NCI-H1694 treated with DMSO at 0.1 percent for 48 hours (cell line): ENCODE results near the gene HCAR1.
"Not testable (repeated sequence)": the region's sequence is repeated elsewhere in the genome, so short reads cannot be mapped to it uniquely, and the experiment has no call there.

Experiments
- DNase-seq: peaks from one replicate; lab custom pipeline; 2025; lab: John Stamatoyannopoulos, UW

The HCAR1 gene

DNA sequence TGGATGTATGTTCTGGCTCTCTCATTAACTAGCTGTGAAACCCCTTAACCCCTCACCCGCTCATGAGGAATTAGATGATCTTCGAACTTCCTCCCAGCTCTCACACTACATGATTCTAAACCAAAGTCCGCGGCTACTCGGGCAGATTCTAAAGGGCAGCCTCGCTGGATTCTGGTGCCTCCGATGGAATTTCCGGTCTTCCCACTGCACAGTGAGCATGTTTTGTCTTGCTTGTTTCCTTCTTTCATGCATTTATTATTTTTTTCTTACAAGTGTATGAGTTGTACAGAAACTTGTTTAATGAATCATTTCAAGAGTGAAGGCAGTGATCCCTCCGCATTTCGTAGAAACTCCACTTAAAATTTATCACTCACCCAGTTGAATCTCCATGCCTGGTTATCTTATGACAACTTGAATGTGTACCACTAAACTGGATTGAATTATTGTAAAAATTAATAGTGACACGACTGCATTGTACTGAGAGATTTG lies 9.5 kb downstream of the HCAR1 start:
- no peak for DNase-seq

DNA sequence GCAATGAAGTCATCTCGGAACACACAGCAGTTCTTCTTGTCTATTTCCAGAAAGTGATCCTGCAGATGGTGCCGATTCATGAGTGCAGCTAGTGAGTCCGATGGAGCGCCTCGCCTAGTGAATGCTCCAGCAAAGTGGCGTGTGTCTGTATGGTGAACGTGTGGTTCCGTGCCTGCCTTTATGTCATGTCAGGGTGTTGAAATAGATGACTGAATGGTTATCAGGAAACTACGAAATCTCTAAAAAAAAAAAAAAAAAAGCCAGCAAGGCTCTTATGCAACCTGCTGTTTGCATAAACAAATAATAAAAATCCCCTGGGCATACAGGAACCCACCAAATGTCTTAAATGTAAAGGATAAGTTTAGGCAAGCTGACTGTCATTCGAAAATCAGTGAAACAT lies 14.0 kb downstream of the HCAR1 start, which contains the start of gene HCAR3:
Gene HCAR3 (minus strand): TSS at position 154 of the 400 bp plus-strand sequence. CDS start 74 bp downstream, at position 80.
- peak; percentile 76 for DNase-seq

DNA sequence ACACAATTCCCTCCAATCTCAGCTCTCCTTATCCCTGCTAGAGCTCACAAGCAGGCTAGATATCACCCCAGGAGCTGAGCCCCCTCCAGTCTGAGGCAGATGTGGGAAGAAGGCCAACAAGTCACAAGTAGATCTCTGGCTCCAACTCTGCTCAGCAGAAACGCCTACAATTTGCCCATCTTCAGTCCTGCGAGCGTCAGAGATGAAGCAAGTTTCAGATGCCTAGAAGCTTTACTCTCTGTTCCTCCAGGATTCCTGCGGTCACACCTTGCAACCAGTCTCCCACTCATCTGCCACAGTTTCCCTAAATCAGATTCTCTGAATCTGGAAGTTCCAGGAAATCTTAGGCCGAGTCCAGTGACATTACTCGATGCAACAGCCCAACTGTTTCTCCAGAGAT lies 15.4 kb downstream of the HCAR1 start:
- not testable (repeated sequence) for DNase-seq

DNA sequence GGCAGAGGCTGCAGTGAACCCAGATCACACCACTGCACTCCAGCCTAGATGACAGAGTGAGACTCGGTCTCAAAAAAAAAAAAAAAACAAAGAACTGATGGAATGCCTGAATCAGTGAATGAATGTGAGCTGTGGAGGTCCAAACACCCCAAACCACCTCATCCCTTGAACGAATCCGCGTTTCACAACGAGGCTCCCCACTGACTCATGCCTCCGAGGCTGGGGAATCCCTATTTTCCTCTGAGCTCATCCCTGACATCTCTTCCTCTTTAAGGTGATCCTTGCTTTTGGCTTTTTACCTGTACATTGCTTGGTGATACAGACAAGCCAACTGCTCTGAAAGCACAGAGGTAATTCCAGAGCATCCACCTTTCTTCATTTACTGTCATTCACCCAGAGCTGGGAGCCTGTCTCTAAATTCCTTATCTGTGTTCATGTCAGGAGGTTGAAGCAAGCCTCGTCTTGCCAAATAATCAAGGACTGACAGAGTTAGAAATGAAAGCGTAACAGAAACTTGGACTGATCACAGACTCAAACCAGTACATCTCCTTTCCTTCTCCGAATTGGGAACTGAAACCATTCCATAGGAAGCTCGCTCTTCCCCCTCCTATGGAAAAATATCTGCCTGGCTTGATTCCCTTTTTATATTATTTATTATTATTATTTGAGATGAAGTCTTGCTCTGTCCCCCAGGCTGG lies 17.0 kb downstream of the HCAR1 start:
- not testable (repeated sequence) for DNase-seq

DNA sequence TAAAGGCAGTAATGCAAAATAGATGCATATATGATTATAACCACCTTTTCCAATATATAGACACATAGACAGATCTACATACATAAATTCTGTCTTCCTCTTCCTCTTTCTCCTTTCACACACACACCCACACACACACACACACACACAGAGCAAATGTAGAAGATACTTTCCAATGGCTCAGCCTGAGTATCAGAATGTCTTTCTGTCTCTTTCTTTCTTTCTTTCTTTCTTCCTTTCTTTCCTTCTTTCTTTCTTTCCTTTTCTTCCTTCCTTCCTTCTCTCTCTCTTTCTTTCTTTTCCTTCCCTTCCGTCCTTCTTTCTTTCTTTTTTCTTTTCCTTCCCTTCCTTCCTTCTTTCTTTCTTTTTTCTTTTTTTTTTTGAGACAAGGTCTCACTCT lies 19.4 kb downstream of the HCAR1 start:
- DNase-seq, result not testable (repeated sequence)

DNA sequence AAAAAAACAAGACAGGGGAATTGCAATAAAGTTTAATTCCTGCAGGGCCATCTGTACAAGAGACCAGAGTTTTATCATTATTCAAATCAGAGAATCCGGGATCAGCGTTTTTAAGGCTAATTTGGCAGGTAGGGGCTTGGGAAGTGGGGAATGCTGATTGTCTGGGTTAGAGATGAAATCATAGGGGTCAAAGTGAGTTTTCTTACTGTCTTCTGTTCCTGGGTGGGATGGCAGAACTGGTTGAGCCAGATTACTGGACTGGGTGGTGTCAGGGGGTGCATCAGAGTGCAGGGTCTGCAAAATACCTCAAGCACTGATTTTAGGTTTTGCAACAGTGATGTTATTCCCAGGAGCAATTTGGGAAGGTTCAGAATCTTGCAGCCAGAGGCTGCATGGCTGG lies 20.3 kb downstream of the HCAR1 start:
- DNase-seq, result not testable (repeated sequence)

DNA sequence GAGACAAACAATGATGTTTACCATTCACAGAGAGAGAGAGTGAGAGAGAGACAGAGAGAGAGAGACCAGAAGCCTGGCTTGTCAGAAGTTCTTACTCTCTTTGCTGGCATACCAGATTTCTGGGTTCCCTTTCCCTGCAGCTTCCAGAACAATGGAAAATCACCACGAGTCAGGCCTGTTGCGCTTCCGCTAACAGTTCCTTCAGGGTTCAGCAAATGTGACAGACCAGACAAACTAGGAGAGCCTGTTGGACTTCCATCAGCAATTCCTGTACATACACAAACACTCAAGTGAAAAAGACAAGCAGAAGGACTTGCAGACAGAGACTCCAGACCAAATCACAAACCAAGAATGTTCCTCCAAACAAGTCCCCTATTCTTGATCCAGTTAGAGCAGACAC lies 21.4 kb downstream of the HCAR1 start:
- not testable (repeated sequence) for DNase-seq

DNA sequence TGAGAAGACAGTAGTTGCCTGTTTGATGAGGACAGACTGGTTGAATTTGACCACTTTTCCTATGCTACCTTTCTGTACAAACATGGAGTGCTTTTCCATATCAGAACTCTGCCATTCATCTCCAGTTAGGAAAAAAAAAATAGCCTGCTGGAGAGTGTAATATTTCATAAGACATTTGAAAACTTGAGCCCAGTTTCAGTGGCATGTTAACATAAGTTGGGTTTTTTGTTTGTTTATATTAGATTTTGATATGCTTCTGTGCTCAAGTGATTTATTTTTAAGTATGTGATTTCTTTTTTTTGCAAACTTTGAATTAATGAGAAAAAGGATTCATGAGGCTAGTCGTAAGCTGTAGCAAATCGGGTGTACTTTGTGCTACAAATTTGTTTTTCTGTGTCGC lies 26.8 kb downstream of the HCAR1 start:
- DNase-seq, result not testable (repeated sequence)

DNA sequence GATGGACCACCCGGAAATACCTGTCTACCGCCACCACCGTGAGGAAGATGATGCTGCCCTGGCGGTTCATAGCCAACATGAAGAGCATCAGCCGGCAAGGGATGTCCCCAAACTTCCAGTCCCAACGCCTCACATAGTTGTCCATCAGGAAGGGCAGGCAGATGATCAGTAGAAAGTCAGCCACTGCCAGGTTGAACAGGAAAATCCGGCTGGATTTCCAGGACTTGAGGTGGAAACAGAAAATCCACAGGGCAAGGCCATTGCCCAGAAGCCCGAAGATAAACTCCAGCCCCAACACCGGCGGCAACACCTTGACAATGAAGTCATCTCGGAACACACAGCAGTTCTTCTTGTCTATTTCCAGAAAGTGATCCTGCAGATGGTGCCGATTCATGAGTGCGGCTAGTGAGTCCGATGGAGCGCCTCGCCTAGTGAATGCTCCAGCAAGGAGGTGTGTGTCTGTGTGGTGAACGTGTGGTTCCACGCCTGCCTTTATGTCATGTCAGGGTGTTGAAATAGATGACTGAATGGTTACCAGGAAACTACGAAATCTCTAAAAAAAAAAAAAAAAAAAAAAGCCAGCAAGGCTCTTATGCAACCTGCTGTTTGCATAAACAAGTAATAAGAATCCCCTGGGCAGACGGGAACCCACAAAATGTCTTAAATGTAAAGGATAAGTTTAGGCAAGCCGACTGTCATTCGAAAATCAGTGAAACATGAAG lies 27.6 kb downstream of the HCAR1 start, which contains the start of gene HCAR2:
Gene HCAR2 (minus strand): TSS at position 468 of the 722 bp plus-strand sequence. CDS start 74 bp downstream, at position 394.
- DNase-seq, result not testable (repeated sequence)

DNA sequence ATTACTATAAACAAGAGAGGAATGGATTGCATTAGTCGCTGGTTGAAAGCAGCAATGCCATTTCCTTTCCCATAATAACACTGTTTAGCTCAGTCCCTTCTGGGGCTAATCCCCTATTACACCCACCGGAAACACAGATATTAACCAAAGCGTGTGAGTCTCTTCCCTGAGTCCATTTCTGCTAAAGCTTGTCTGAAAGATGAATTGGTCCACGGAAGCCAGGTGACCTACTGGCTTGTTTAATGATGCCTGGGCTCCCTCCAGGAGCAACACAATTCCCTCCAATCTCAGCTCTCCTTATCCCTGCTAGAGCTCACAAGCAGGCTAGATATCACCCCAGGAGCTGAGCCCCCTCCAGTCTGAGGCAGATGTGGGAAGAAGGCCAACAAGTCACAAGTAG lies 29.2 kb downstream of the HCAR1 start:
- DNase-seq, result not testable (repeated sequence)

DNA sequence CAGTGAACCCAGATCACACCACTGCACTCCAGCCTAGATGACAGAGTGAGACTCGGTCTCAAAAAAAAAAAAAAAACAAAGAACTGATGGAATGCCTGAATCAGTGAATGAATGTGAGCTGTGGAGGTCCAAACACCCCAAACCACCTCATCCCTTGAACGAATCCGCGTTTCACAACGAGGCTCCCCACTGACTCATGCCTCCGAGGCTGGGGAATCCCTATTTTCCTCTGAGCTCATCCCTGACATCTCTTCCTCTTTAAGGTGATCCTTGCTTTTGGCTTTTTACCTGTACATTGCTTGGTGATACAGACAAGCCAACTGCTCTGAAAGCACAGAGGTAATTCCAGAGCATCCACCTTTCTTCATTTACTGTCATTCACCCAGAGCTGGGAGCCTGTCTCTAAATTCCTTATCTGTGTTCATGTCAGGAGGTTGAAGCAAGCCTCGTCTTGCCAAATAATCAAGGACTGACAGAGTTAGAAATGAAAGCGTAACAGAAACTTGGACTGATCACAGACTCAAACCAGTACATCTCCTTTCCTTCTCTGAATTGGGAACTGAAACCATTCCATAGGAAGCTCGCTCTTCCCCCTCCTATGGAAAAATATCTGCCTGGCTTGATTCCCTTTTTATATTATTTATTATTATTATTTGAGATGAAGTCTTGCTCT lies 30.5 kb downstream of the HCAR1 start:
- DNase-seq, result not testable (repeated sequence)

DNA sequence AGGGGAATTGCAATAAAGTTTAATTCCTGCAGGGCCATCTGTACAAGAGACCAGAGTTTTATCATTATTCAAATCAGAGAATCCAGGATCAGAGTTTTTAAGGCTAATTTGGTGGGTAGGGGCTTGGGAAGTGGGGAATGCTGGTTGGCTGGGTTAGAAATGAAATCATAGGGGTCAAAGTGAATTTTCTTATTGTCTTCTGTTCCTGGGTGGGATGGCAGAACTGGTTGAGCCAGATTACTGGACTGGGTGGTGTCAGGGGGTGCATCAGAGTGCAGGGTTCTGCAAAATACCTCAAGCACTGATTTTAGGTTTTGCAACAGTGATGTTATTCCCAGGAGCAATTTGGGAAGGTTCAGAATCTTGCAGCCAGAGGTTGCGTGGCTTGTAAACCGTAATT lies 33.7 kb downstream of the HCAR1 start:
- not testable (repeated sequence) for DNase-seq

DNA sequence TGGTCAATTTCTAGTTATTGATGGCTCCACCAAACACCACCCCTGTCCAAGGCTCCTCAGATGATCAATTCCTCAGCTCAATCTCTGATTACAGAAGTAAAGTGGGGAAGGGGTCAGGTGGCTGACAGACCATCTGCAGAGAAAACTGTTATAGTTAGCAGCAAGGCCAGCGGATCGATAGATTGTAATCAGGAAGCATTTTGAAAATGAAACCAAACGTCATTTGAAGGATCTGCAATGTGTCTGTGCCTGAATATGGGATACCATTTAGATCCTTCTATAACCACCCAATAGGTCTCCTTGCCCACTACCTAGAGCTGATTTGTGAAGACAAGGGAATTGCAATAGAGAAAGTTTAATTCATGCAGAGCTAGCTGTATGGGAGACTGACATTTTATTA lies 39.1 kb downstream of the HCAR1 start:
- DNase-seq, result no peak

DNA sequence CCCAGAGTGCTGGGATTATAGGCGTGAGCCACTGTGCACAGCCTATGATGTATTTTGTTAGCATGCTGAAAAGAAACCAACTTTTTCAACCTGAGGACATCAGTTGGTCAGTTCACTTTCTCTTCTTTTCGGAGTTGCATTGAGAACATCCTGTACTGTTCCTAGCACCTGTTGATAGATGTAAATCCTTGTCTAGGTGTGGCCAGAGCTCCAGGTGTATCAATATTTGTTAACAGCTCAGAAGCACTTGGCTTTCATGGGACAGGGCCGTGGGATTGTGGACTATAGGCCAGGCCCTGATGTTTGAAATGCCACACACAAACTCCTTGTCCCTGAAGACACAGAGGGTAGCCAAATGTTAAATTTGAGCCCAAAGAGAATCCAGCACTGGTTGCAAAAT lies 42.4 kb downstream of the HCAR1 start:
- DNase-seq, result no peak

DNA sequence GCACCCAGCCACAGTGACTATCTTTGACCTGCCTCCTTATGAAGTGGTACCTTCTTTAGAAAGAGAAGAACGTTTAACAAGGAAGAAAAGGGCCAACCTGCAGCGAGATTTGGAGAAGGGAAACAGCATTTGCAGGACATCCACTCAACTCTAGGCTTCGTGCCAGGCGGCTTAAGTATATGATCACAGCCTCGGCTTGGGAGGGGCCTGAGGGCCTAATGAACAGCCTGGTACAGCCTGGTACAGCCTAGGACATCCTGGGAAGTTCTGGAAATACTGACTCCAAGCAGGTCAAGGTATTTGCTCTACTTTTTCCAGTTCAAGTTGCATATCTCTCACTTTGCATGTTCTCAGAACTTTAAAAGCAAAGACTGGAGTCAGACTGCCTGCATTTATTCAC lies 43.6 kb downstream of the HCAR1 start:
- DNase-seq, result no peak

DNA sequence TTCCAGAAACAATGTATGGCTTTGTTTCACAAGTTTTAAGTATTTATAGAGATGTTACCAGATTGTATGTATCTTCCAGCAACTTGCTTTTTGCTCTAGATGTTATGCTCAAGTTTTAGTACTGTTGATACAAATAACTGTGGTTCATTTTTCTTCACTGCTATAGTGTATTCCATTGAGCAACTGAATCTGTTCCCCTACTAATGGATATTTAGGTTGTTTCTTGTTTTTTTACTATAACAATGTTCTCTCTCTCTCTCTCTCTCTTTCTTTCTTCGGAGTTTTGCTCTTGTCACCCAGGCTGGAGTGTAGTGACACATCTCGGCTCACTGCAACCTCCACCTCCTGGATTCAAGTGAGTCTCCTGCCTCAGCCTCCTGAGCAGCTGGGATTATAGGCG lies 44.1 kb downstream of the HCAR1 start:
- DNase-seq, result no peak

DNA sequence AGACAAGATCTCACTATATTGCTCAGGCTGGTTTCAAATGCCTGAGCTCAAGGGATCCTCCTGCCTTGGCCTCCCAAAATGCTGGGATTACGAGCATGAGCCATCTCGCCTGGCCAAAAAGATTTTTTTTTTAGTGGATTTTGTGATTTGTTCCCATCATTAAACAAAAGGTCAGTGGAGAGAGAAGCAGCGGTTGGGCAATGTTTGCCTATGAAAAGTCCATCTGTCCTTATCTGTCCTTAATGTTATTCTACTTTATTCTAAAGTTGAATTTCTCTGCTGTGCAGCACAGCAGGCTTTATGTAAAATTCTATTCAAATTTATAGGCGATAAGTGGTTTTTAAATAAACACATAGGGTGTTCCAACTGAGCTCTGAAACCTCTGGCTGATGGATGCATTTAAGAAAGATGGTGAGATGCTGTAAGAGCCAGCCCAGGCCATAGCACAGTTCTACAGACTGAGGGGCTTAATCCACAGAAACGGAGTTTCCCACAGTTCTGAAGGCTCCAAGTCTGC lies 46.3 kb downstream of the HCAR1 start:
- no peak for DNase-seq

DNA sequence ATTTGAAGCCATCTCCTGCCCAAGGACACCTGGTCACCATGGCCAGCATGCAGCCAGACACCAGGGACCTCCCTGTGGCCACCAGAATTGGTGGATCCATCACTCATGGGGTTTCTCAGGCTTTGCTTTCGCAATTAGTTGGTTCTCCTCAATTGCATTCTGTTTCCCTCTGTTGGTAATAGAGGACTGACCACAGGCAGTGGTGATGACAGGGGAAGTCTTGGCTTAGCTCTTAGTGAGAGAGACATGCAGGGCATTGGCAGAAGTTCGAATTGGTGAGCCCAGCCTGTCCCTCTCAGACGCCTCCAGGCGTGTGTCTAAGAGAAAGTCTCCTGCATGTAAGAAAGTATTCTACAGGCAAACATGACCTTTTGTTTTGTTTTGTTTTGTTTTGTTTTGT lies 48.8 kb downstream of the HCAR1 start:
- no peak for DNase-seq

DNA sequence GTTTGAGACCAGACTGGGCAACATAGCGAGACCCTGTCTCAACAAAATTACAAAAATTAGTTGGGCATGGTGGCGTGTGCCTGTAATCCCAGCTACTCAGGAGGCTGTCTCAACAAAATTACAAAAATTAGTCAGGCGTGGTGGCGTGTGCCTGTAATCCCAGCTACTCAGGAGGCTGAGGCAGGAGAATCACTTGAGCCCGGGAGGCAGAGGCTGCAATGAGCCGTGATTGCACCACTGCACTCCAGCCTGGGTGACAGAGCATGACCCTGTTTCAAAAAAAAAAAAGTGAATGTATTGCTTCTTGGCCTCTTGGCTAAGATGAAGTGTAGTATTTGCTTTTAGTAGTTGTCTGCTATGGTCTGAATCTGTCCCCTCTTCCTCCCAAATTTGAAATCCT lies 49.7 kb downstream of the HCAR1 start:
- DNase-seq, result not testable (repeated sequence)

DNA sequence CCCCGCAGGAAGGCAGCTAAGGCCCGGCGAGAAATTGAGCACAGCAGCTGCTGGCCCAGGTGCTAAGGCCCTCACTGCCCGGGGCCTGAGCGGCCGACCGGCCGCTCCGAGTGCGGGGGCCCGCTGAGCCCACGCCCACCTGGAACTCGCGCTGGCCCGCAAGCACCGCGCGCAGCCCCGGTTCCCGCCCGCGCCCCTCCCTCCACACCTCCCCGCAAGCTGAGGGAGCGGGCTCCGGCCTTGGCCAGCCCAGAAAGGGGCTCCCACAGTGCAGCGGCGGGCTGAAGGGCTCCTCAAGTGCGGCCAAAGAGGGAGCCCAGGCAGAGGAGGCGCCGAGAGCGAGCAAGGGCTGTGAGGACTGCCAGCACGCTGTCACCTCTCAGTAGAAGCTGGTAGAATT lies 53.9 kb downstream of the HCAR1 start:
- DNase-seq, result not testable (repeated sequence)
